IMR-90 (cell line): ENCODE measurements around the gene RNF31. TPM values are rescaled to one million over a fixed set of nuclear protein-coding genes. Genes with fewer than 3 reads are reported as not detected.
A peak's percentile ranks its signal among the peaks of the same experiment; 100 is the strongest.

Experiments used
- ATAC-seq: fragments of 200-7000 bp; cut with Tn5 transposase; 2 replicates; pipeline ENCODE4 v1.9.1; 2020; ENCODE audit warnings: low read depth, mild to moderate bottlenecking, moderate library complexity
- BruUV-seq: library from RNA; stranded (reverse); fragments of 400-500 nt; replicated peaks from 2 replicates; lab custom pipeline; 2021; lab: Mats Ljungman, UMichigan
- CTCF ChIA-PET: fragments of 300-600 bp; formaldehyde crosslinking; extraction: SDS; loops from one replicate; lab custom pipeline; 2021; ENCODE audit warnings: antibody characterized with exemption; lab: Yijun Ruan, JAX
- POLR2A ChIA-PET: fragments of 300-600 bp; sonication (Branson Sonifier 250); formaldehyde crosslinking; loops from one replicate; lab custom pipeline; 2022; ENCODE audit warnings: antibody characterized with exemption; ENCODE audit not compliant: unreplicated experiment; lab: Charles Lee
- DNase-seq: peaks from one replicate; pipeline ENCODE4 v3.0.0; 2013
- H2AFZ ChIP-seq: replicated peaks from 2 replicates; pipeline ENCODE3; 2013; ENCODE audit warnings: low read length, mild to moderate bottlenecking; ENCODE audit not compliant: poor library complexity
- H2AK5ac ChIP-seq: 2 replicates; pipeline ENCODE4 v1.6.1; 2013; ENCODE audit warnings: low read depth, low read length, inconsistent platforms
- H2AK9ac ChIP-seq: replicated peaks from 2 replicates; pipeline ENCODE3; 2013; ENCODE audit warnings: mild to moderate bottlenecking, low read depth, low read length, moderate library complexity; ENCODE audit not compliant: poor library complexity
- H2BK120ac ChIP-seq: 2 replicates; pipeline ENCODE4 v1.6.1; 2013; ENCODE audit warnings: low read depth, low read length, inconsistent platforms
- H2BK15ac ChIP-seq: 3 replicates; pipeline ENCODE4 v1.6.1; 2013; ENCODE audit warnings: low read depth, low read length, inconsistent platforms
- H2BK20ac ChIP-seq: 2 replicates; pipeline ENCODE4 v1.6.1; 2013; ENCODE audit warnings: low read depth, mild to moderate bottlenecking, inconsistent platforms, low read length, moderate library complexity
- H2BK5ac ChIP-seq: 2 replicates; pipeline ENCODE4 v1.6.1; 2013; ENCODE audit warnings: mild to moderate bottlenecking, low read depth, low read length, inconsistent platforms; ENCODE audit not compliant: poor library complexity, severe bottlenecking
- H3K14ac ChIP-seq: replicated peaks from 2 replicates; pipeline ENCODE4 v1.6.1; 2013; ENCODE audit warnings: low read depth, low read length, inconsistent platforms
- H3K18ac ChIP-seq: 2 replicates; pipeline ENCODE4 v1.6.1; 2013; ENCODE audit warnings: low read depth, low read length, control low read depth
- H3K23ac ChIP-seq: 2 replicates; pipeline ENCODE4 v1.6.1; 2013; ENCODE audit warnings: low read depth, low read length, inconsistent platforms
- H3K27ac ChIP-seq: 2 replicates; pipeline ENCODE4 v1.5.1; 2013; ENCODE audit warnings: mild to moderate bottlenecking, control low read depth, low read length; ENCODE audit not compliant: insufficient read depth
- H3K27me3 ChIP-seq: 2 replicates; pipeline ENCODE4 v1.6.1; 2013; ENCODE audit warnings: low read length; ENCODE audit not compliant: control insufficient read depth, insufficient read depth
- H3K36me3 ChIP-seq: 2 replicates; pipeline ENCODE4 v1.6.1; 2013; ENCODE audit warnings: low read length, mixed read lengths; ENCODE audit not compliant: control insufficient read depth, insufficient read depth
- H3K4ac ChIP-seq: 2 replicates; pipeline ENCODE4 v1.6.1; 2013; ENCODE audit warnings: low read depth, low read length, inconsistent platforms
- H3K4me1 ChIP-seq: 2 replicates; pipeline ENCODE4 v1.6.1; 2013; ENCODE audit warnings: low read length, mixed read lengths; ENCODE audit not compliant: control insufficient read depth, insufficient read depth
- H3K4me2 ChIP-seq: 2 replicates; pipeline ENCODE4 v1.6.1; 2013; ENCODE audit warnings: low read depth, mild to moderate bottlenecking, control low read depth, low read length, moderate library complexity
- H3K4me3 ChIP-seq: 2 replicates; pipeline ENCODE4 v1.5.1; 2013; ENCODE audit warnings: low read depth, mild to moderate bottlenecking, control low read depth, low read length, moderate library complexity; ENCODE audit not compliant: insufficient read depth
- H3K56ac ChIP-seq: 2 replicates; pipeline ENCODE4 v1.6.1; 2013; ENCODE audit warnings: low read length, inconsistent platforms; ENCODE audit not compliant: insufficient read depth; ENCODE audit errors: extremely low read depth
- H3K79me1 ChIP-seq, 2 experiments: 2 replicates each; pipeline ENCODE4 v1.6.1; 2013; ENCODE audit warnings: low read length in 2 of 2, inconsistent platforms in 1 of 2, low read depth in 1 of 2
- H3K9ac ChIP-seq: 2 replicates; pipeline ENCODE4 v1.6.1; 2013; ENCODE audit warnings: low read depth, low read length, control low read depth
- H3K9me1 ChIP-seq: 2 replicates; pipeline ENCODE4 v1.6.1; 2013; ENCODE audit warnings: low read length, inconsistent platforms; ENCODE audit not compliant: insufficient read depth
- H3K9me3 ChIP-seq: 2 replicates; pipeline ENCODE4 v1.6.1; 2013; ENCODE audit warnings: low read length; ENCODE audit not compliant: control insufficient read depth, insufficient read depth
- H4K20me1 ChIP-seq: 2 replicates; pipeline ENCODE4 v1.6.1; 2013; ENCODE audit warnings: low read length, inconsistent platforms; ENCODE audit not compliant: insufficient read depth
- H4K5ac ChIP-seq: 2 replicates; pipeline ENCODE4 v1.6.1; 2013; ENCODE audit warnings: mild to moderate bottlenecking, low read depth, low read length, control low read depth
- H4K8ac ChIP-seq, 2 experiments: 2 replicates each; pipeline ENCODE4 v1.6.1; 2013; ENCODE audit warnings: low read depth in 2 of 2, low read length in 2 of 2, control low read depth in 1 of 2, inconsistent platforms in 1 of 2
- H4K91ac ChIP-seq: 2 replicates; pipeline ENCODE4 v1.6.1; 2013; ENCODE audit warnings: low read depth, low read length, inconsistent platforms; ENCODE audit not compliant: insufficient read depth
- BHLHE40 ChIP-seq: fragments of 150-350 bp; IDR thresholded peaks from 2 replicates; pipeline ENCODE4 v1.6.1; 2016; ENCODE audit warnings: mild to moderate bottlenecking, low read depth, low read length
- CEBPB ChIP-seq: IDR thresholded peaks from 2 replicates; pipeline ENCODE4 v1.6.1; 2012; ENCODE audit warnings: low read depth, low read length, improper control_type of control experiment
- CHD1 ChIP-seq: IDR thresholded peaks from 2 replicates; pipeline ENCODE4 v1.6.1; 2012; ENCODE audit warnings: low read depth, low read length, improper control_type of control experiment
- FOS ChIP-seq: fragments of 150-350 bp; IDR thresholded peaks from 2 replicates; pipeline ENCODE4 v1.6.1; 2016; ENCODE audit warnings: low read depth, low read length
- MAFK ChIP-seq: IDR thresholded peaks from 2 replicates; pipeline ENCODE4 v1.6.1; 2012; ENCODE audit warnings: low read depth, low read length, improper control_type of control experiment
- MAZ ChIP-seq: IDR thresholded peaks from 2 replicates; pipeline ENCODE4 v1.6.1; 2012; ENCODE audit warnings: low read depth, mild to moderate bottlenecking, low read length, improper control_type of control experiment, moderate library complexity, borderline replicate concordance
- NFE2L2 ChIP-seq: fragments of 150-350 bp; IDR thresholded peaks from 2 replicates; pipeline ENCODE4 v1.6.1; 2016; ENCODE audit warnings: low read depth, mild to moderate bottlenecking, low read length
- POLR2A ChIP-seq: IDR thresholded peaks from 2 replicates; pipeline ENCODE4 v1.6.1; 2012; ENCODE audit warnings: mild to moderate bottlenecking, low read depth, low read length
- RAD21 ChIP-seq: IDR thresholded peaks from 2 replicates; pipeline ENCODE4 v1.6.1; 2012; ENCODE audit warnings: low read length, improper control_type of control experiment
- RCOR1 ChIP-seq: IDR thresholded peaks from 2 replicates; pipeline ENCODE4 v1.6.1; 2012; ENCODE audit warnings: mild to moderate bottlenecking, low read length, improper control_type of control experiment; ENCODE audit not compliant: insufficient replicate concordance
- RFX5 ChIP-seq: IDR thresholded peaks from 2 replicates; pipeline ENCODE4 v1.8.0; 2012; ENCODE audit warnings: low read depth, mild to moderate bottlenecking, low read length, moderate library complexity
- SMC3 ChIP-seq: fragments of 150-350 bp; IDR thresholded peaks from 2 replicates; pipeline ENCODE4 v1.6.1; 2016; ENCODE audit warnings: low read depth, mild to moderate bottlenecking, antibody characterized with exemption, low read length, moderate library complexity
- WGBS, 2 experiments: methylation state at CpG; one replicate each; pipeline versions ENCODE4 v1.1.5 to v1.1.7; 2013; ENCODE audit warnings: missing lambda C conversion rate in 2 of 2; ENCODE audit not compliant: insufficient read length in 1 of 2; ENCODE audit errors: extremely low coverage in 2 of 2; 5-methylcytosine and 5-hydroxymethylcytosine counted together
- dilution Hi-C: fragments of 300-500 bp; cut with HindIII; formaldehyde crosslinking; loops from one replicate; pipeline ENCODE4 v1.14.3; 2018; ENCODE audit warnings: low sequenced_read_pairs; ENCODE audit not compliant: unreplicated experiment
- in situ Hi-C: fragments of 300-500 bp; cut with MboI; formaldehyde crosslinking; loops from 3 replicates; pipeline ENCODE4 v1.14.3; 2019; ENCODE audit warnings: low sequenced_read_pairs, inconsistent platforms, mixed read lengths
- intact Hi-C: fragments of 100-400 bp; cut with micrococcal nuclease; formaldehyde crosslinking; loops from 2 replicates; pipeline ENCODE4 v1.10.0; 2022
- polyA plus RNA-seq, 3 experiments: library from polyadenylated mRNA; depleted of rRNA; stranded (reverse); fragments of >200 nt; gene quantifications; 2 replicates each; pipeline ENCODE4 v1.2.3, GENCODE V29; 2012; ENCODE audit warnings: low replicate concordance in 1 of 3
- total RNA-seq: library from RNA; depleted of rRNA; stranded (reverse); fragments of >200 nt; gene quantifications from 2 replicates; pipeline ENCODE4 v1.2.3, GENCODE V29; 2012
- TF ChIP-seq, protein P1 (sequence below): conservative IDR thresholded peaks from 2 replicates; pipeline ENCODE4 v1.5.1; 2012; ENCODE audit warnings: mild to moderate bottlenecking, low read depth, low read length, improper control_type of control experiment
- TF ChIP-seq, protein P2 (sequence below): fragments of 150-350 bp; IDR thresholded peaks from 2 replicates; pipeline ENCODE4 v1.6.1; 2016; ENCODE audit warnings: low read depth, mild to moderate bottlenecking, low read length, moderate library complexity, borderline replicate concordance
- TF ChIP-seq, protein P3 (sequence below): fragments of 150-350 bp; IDR thresholded peaks from 2 replicates; pipeline ENCODE4 v1.6.1; 2017; ENCODE audit warnings: mild to moderate bottlenecking, antibody characterized with exemption, low read length, low read depth

RNF31 gene
- total and polyA plus RNA-seq, 2 of the 4 experiments (the other 2 are of a cell fraction) = 31.6 to 37.5 TPM

DNA sequence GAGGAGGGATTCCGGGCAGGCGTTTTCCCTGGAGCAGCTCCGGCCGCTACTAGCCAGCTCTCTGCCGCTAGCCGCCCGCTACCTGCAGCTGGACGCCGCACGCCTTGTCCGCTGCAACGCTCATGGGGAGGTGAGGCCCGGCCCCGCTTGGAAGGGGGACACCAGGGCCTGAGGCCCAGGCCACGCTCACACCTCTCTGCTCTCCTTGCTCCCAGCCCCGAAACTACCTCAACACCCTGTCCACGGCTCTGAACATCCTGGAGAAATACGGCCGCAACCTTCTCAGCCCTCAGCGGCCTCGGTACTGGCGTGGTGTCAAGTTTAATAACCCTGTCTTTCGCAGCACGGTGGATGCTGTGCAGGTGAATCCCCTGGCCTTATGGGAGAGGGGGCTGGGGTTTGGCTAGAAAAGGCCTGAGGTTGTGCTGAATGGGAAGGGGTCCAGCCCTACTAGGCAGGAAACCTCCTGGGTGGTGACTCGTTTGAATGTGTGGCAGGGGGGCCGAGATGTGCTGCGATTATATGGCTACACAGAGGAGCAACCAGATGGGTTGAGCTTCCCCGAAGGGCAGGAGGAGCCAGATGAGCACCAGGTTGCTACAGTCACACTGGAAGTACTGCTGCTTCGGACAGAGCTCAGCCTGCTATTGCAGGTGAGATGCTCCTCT, 597 bp downstream of the RNF31 start:
- Histone ChIP-seq H3K9me3 (no peaks in the 10 kb centered on the region), H2BK15ac (no peak overlapping the region), H2BK20ac (no peak overlapping the region), H3K18ac (no peak overlapping the region), H3K56ac (no peak overlapping the region; the same call in 1 of the 2 replicates), H4K91ac (no peak overlapping the region), H3K14ac (peak overlapping the region; percentile 39; the same call in 1 of the 2 replicates), H3K9me1 (peaks cover 15% of the 10 kb centered on the region), H3K79me1 (peaks cover 35 to 72% of the 10 kb centered on the region in 2 experiments), H3K4me1 (peaks cover 9% of the 10 kb centered on the region), H3K27ac (peak overlapping the region; percentile 66), H4K20me1 (peaks cover 10% of the 10 kb centered on the region), H4K5ac (no peak overlapping the region), H3K4me2 (peak overlapping the region; percentile 92), H3K23ac (peak overlapping the region; percentile 52), H2AK9ac (peak overlapping the region; percentile 88), H3K27me3 (no peaks in the 10 kb centered on the region), H2AFZ (peak overlapping the region; percentile 91), H3K36me3 (peaks cover 33% of the 10 kb centered on the region), H2BK5ac (peak overlapping the region; percentile 37), H2BK120ac (no peak overlapping the region), H3K9ac (peak overlapping the region; percentile 96), H3K4me3 (peak overlapping the region; percentile 73), H2AK5ac (peak overlapping the region; percentile 82), H4K8ac (peak overlapping the region; percentile 50 to 76; a peak in 2 of 4 replicates), H3K4ac (peak overlapping the region; percentile 53)
- POLR2A ChIA-PET = no interaction called here
- ATAC-seq (no peak), DNase-seq (no peak)
- CTCF ChIA-PET = interaction anchor here (4.3 kb wide), 1 partner anchor 13 kb away, joined by 14 read pairs; the partner anchor contains the start of gene IRF9
- intact Hi-C loops (loop anchor here (2.0 kb wide), 1 partner anchor 149 kb away; no protein-coding TSS in a partner anchor), dilution Hi-C loops (no loop called here), in situ Hi-C loops (loop anchor here (25.0 kb wide), 2 partner anchors 836 to 1061 kb away; partner anchors contain the start of genes ACIN1, BCL2L2, C14orf119 and PABPN1)
- BruUV-seq = no TSS peak
- 3% methylated on average over 7 of the region's 29 CpGs; no CpG with 5 or more reads in 1 of the 2 experiments for WGBS, 2 experiments
- TF ChIP-seq, protein P1, sequence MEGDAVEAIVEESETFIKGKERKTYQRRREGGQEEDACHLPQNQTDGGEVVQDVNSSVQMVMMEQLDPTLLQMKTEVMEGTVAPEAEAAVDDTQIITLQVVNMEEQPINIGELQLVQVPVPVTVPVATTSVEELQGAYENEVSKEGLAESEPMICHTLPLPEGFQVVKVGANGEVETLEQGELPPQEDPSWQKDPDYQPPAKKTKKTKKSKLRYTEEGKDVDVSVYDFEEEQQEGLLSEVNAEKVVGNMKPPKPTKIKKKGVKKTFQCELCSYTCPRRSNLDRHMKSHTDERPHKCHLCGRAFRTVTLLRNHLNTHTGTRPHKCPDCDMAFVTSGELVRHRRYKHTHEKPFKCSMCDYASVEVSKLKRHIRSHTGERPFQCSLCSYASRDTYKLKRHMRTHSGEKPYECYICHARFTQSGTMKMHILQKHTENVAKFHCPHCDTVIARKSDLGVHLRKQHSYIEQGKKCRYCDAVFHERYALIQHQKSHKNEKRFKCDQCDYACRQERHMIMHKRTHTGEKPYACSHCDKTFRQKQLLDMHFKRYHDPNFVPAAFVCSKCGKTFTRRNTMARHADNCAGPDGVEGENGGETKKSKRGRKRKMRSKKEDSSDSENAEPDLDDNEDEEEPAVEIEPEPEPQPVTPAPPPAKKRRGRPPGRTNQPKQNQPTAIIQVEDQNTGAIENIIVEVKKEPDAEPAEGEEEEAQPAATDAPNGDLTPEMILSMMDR = no peak
- no peak for TF ChIP-seq SMC3
- no peak for TF ChIP-seq RAD21
- TF ChIP-seq NFE2L2 = no peak
- no peak for TF ChIP-seq CEBPB
- no peak for TF ChIP-seq RFX5
- no peak for TF ChIP-seq FOS
- TF ChIP-seq CHD1 = no peak
- no peak for TF ChIP-seq MAZ
- TF ChIP-seq POLR2A = no peak
- no peak for TF ChIP-seq RCOR1
- TF ChIP-seq, protein P2, sequence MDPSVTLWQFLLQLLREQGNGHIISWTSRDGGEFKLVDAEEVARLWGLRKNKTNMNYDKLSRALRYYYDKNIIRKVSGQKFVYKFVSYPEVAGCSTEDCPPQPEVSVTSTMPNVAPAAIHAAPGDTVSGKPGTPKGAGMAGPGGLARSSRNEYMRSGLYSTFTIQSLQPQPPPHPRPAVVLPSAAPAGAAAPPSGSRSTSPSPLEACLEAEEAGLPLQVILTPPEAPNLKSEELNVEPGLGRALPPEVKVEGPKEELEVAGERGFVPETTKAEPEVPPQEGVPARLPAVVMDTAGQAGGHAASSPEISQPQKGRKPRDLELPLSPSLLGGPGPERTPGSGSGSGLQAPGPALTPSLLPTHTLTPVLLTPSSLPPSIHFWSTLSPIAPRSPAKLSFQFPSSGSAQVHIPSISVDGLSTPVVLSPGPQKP = no peak
- no peak for TF ChIP-seq MAFK
- TF ChIP-seq BHLHE40 = no peak
- TF ChIP-seq, protein P3, sequence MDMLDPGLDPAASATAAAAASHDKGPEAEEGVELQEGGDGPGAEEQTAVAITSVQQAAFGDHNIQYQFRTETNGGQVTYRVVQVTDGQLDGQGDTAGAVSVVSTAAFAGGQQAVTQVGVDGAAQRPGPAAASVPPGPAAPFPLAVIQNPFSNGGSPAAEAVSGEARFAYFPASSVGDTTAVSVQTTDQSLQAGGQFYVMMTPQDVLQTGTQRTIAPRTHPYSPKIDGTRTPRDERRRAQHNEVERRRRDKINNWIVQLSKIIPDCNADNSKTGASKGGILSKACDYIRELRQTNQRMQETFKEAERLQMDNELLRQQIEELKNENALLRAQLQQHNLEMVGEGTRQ = no peak
